Gastrocnemius medialis (tissue), 4 donors: Measurements from ENCODE around the gene TFEC.

ENCODE experiments used
- CTCF ChIP-seq, 5 experiments: fragments of 450-650 bp in 3 of 5; fragments of 200-600 bp in 2 of 5; sonication (generic) in 2 of 5; IDR thresholded peaks in 4 of 5; conservative IDR thresholded peaks in 1 of 5; 1 replicate in 4 of 5; 2 replicates in 1 of 5; pipeline ENCODE4 v1.5.1; 2016 to 2019; ENCODE audit warnings: antibody characterized with exemption in 5 of 5, mild to moderate bottlenecking in 3 of 5, moderate library complexity in 3 of 5
- POLR2A ChIP-seq, 2 donors: fragments of 450-650 bp; IDR thresholded peaks; one replicate each; pipeline ENCODE4 v1.6.1; 2017; ENCODE audit warnings: antibody characterized with exemption in 2 of 2, mild to moderate bottlenecking in 2 of 2, moderate library complexity in 2 of 2

- TF ChIP-seq CTCF (IDR thresholded peaks at IDR 0.05 in 4 of 5, conservative IDR thresholded peaks at IDR 0.05 in 1 of 5): no peak
- TF ChIP-seq POLR2A (IDR thresholded peaks at IDR 0.05): no peak
Measured at GRCh38 chr7:115987486-115987885, 43.1 kb downstream of the TFEC start.
